Astrocyte of the spinal cord (primary cell): ENCODE measurements around the gene AOPEP.
"Not testable (repeated sequence)": the region's sequence is repeated elsewhere in the genome, so short reads cannot be mapped to it uniquely, and the experiment has no call there.

Experiments
- DNase-seq: peaks from one replicate; pipeline ENCODE4 v3.0.0; 2011; ENCODE audit warnings: low read depth, low spot score
- H3K4me3 ChIP-seq: 2 replicates; pipeline ENCODE4 v1.5.1; 2011; ENCODE audit warnings: low read depth, mild to moderate bottlenecking, low read length, moderate library complexity
- CTCF ChIP-seq: IDR thresholded peaks from 2 replicates; pipeline ENCODE4 v1.5.1; 2012; ENCODE audit warnings: low read depth, mild to moderate bottlenecking, low read length, inconsistent platforms
- in situ Hi-C: cut with HindIII; loops from 2 replicates; pipeline ENCODE4 v1.10.0; 2017; ENCODE audit warnings: low sequenced_read_pairs

AOPEP gene

GRCh38 chr9:94951324-94952135 is 225.0 kb downstream of the AOPEP start:
- no peak for TF ChIP-seq CTCF
- DNase-seq: no peak
- no peak overlapping the region for H3K4me3 ChIP-seq
- in situ Hi-C loops: no loop called here

GRCh38 chr9:94952565-94953373 is 226.3 kb downstream of the AOPEP start:
- no peak overlapping the region for H3K4me3 ChIP-seq
- DNase-seq: no peak
- in situ Hi-C loops: no loop called here
- no peak for TF ChIP-seq CTCF

GRCh38 chr9:94956731-94957130 is 230.2 kb downstream of the AOPEP start:
- TF ChIP-seq CTCF: no peak
- no peak for DNase-seq
- in situ Hi-C loops: no loop called here
- no peak overlapping the region for H3K4me3 ChIP-seq

- in situ Hi-C loops: no loop called here
- no peak for TF ChIP-seq CTCF
- H3K4me3 ChIP-seq: no peak overlapping the region
- no peak for DNase-seq
These were observed 234.5 kb downstream of the AOPEP start for GRCh38 chr9:94960964-94961363.

- in situ Hi-C loops: no loop called here
- TF ChIP-seq CTCF: no peak
- no peak for DNase-seq
- no peak overlapping the region for H3K4me3 ChIP-seq
These were observed 235.4 kb downstream of the AOPEP start for GRCh38 chr9:94961870-94962269.

- H3K4me3 ChIP-seq, DNase-seq, in situ Hi-C loops: not testable (repeated sequence)
These were observed 239.1 kb downstream of the AOPEP start for GRCh38 chr9:94965631-94966030.

GRCh38 chr9:94966046-94966445 is 239.5 kb downstream of the AOPEP start:
- H3K4me3 ChIP-seq, in situ Hi-C loops, DNase-seq: not testable (repeated sequence)
